ENCODE results near the gene ARFGEF2. TPM values are rescaled to one million over a fixed set of nuclear protein-coding genes. Genes with fewer than 3 reads are reported as not detected.

Gene ARFGEF2
- total and polyA plus RNA-seq, 8 donors: 6.9 to 26.2 (median 23.0) TPM

GRCh38 chr20:48937674-48938073 is 16.2 kb downstream of the ARFGEF2 start:
- H3K9me3 ChIP-seq: no peaks in the 10 kb centered on the region
- ATAC-seq: peak in 3 of 4 donors; percentile 62 to 84 (median 67)
- H3K4me3 ChIP-seq: no peak overlapping the region
- no peak overlapping the region for H3K27ac ChIP-seq
- peak in 1 of 6 donors; percentile 18 for DNase-seq
- intact Hi-C loops (cut with DNase I): no loop called here
- H3K27me3 ChIP-seq: no peaks in the 10 kb centered on the region
- no peak for TF ChIP-seq CTCF (IDR thresholded peaks at IDR 0.05)
- no peaks in the 10 kb centered on the region for H3K36me3 ChIP-seq
- peaks cover 6 to 27% (median 18%) of the 10 kb centered on the region in 3 donors for H3K4me1 ChIP-seq
- 35 to 38% methylated on average over 5 of the region's 5 CpGs for WGBS, 2 donors
- no peak for FAIRE-seq

DNA sequence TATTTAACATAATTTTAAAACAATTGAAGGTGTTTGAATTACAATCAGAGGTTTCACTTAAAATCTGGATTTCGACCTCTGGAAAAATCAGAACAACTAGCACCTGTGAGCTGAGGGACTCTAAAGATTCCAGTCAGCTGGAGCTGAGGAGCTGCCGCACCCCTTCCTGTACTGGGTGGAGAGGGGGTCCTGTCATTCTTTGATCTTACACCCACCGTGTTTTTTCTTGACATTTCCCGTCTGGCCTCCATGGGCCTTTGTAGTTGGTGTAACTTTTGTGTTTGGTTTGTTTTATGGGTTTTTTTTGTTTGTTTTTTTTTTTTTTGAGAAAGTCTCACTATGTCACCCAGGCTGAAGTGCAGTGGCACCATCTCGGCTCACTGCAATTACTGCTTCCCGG is 17.2 kb downstream of the ARFGEF2 start:
- no peak overlapping the region for H3K27ac ChIP-seq
- intact Hi-C loops (cut with DNase I): no loop called here
- WGBS, 2 donors: 50 to 55% methylated on average over 6 of the region's 6 CpGs

DNA sequence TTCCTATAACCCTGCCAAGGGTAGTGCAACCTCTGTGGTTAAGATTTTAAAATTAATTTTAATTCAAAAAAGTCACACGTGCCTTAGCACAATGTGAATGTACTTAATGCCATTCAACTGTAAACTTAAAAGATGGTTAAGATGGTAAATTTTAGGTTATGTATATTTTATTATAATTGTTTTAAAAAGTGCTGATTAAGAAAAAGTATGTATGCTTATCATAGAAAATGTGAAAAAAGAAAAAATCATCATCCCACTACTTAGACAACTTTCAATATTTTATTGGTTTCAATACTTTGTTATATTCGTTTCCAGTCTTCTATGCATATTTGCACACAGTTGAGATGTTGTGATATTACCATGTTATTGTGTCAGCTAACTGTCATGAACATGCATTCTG is 18.7 kb downstream of the ARFGEF2 start:
- intact Hi-C loops (cut with DNase I): no loop called here
- no peak for DNase-seq
- WGBS, 2 donors: 82 to 86% methylated on average over 2 of the region's 2 CpGs
- TF ChIP-seq CTCF (IDR thresholded peaks at IDR 0.05): no peak
- no peaks in the 10 kb centered on the region for H3K27me3 ChIP-seq
- no peak overlapping the region for H3K27ac ChIP-seq
- peaks cover 6 to 23% (median 18%) of the 10 kb centered on the region in 3 donors for H3K4me1 ChIP-seq
- no peak for ATAC-seq
- H3K9me3 ChIP-seq: no peaks in the 10 kb centered on the region
- no peak for FAIRE-seq
- no peaks in the 10 kb centered on the region for H3K36me3 ChIP-seq
- no peak overlapping the region for H3K4me3 ChIP-seq

More for the DNA sequence above, 17.2 kb downstream of the ARFGEF2 start:
- Histone ChIP-seq H3K9me3 (no peaks in the 10 kb centered on the region), H3K36me3 (no peaks in the 10 kb centered on the region), H3K27me3 (no peaks in the 10 kb centered on the region), H3K4me3 (no peak overlapping the region), H3K4me1 (peaks cover 6 to 27% (median 18%) of the 10 kb centered on the region in 3 donors)
- no peak for FAIRE-seq
- no peak for DNase-seq
- ATAC-seq: no peak
- TF ChIP-seq CTCF (IDR thresholded peaks at IDR 0.05): no peak

- no peaks in the 10 kb centered on the region for H3K27me3 ChIP-seq
- H3K9me3 ChIP-seq: no peaks in the 10 kb centered on the region
- H3K4me3 ChIP-seq: no peak overlapping the region
- H3K4me1 ChIP-seq: peaks cover 6 to 27% (median 18%) of the 10 kb centered on the region in 3 donors
- H3K27ac ChIP-seq: no peak overlapping the region
- ATAC-seq (no peak), FAIRE-seq (no peak), DNase-seq (no peak)
- 48 to 58% methylated on average over 4 of the region's 4 CpGs for WGBS, 2 donors
- no peaks in the 10 kb centered on the region for H3K36me3 ChIP-seq
- TF ChIP-seq CTCF (IDR thresholded peaks at IDR 0.05): no peak
- intact Hi-C loops (cut with DNase I): no loop called here
Measured at GRCh38 chr20:48941467-48941866, 20.0 kb downstream of the ARFGEF2 start.

- peaks cover 4 to 22% (median 18%) of the 10 kb centered on the region in 3 donors for H3K4me1 ChIP-seq
- FAIRE-seq: no peak
- no peak for DNase-seq
Measured at GRCh38 chr20:48942730-48943129, 21.2 kb downstream of the ARFGEF2 start.

More at GRCh38 chr20:48942730-48943129, 21.2 kb downstream of the ARFGEF2 start:
- intact Hi-C loops (cut with DNase I): no loop called here
- Histone ChIP-seq H3K4me3 (no peak overlapping the region), H3K27ac (no peak overlapping the region), H3K9me3 (no peaks in the 10 kb centered on the region), H3K36me3 (no peaks in the 10 kb centered on the region), H3K27me3 (no peaks in the 10 kb centered on the region)
- WGBS, 2 donors: 62 to 63% methylated on average over 2 of the region's 2 CpGs
- no peak for TF ChIP-seq CTCF (IDR thresholded peaks at IDR 0.05)
- no peak for ATAC-seq
